ENCODE measurements around the gene CEMIP.

Gene CEMIP

GRCh38 chr15:80891006-80891405, 111.8 kb downstream of the CEMIP start:
- peaks cover 5% of the 10 kb centered on the region for H3K27me3 ChIP-seq (ENCODE audit: insufficient read depth, poor library complexity, severe bottlenecking)
- H3K4me3 ChIP-seq (replicated peaks; ENCODE audit: insufficient read depth, low read length), result no peak overlapping the region
- TF ChIP-seq POLR2AphosphoS5 (IDR thresholded peaks at IDR 0.05; ENCODE audit: low read depth) (no peak), REST (IDR thresholded peaks at IDR 0.05; ENCODE audit: insufficient replicate concordance, low read depth) (no peak), GABPA (IDR thresholded peaks at IDR 0.05; ENCODE audit: low read depth) (no peak), CTCF (IDR thresholded peaks at IDR 0.05; ENCODE audit: insufficient read depth, low read length) (no peak), SPI1 (IDR thresholded peaks at IDR 0.05; ENCODE audit: borderline replicate concordance, low read depth) (no peak)
- no peak for DNase-seq (ENCODE audit: low read depth in 1 of 2, low spot score in 1 of 2)
- no peak overlapping the region for H3K27ac ChIP-seq (replicated peaks)

- no peak for DNase-seq (ENCODE audit: low read depth in 1 of 2, low spot score in 1 of 2)
- no peaks in the 10 kb centered on the region for H3K27me3 ChIP-seq (ENCODE audit: insufficient read depth, poor library complexity, severe bottlenecking)
- TF ChIP-seq CTCF (IDR thresholded peaks at IDR 0.05; ENCODE audit: insufficient read depth, low read length), result no peak
- TF ChIP-seq GABPA (IDR thresholded peaks at IDR 0.05; ENCODE audit: low read depth), result no peak
- TF ChIP-seq POLR2AphosphoS5 (IDR thresholded peaks at IDR 0.05; ENCODE audit: low read depth), result no peak
- no peak for TF ChIP-seq REST (IDR thresholded peaks at IDR 0.05; ENCODE audit: insufficient replicate concordance, low read depth)
- TF ChIP-seq SPI1 (IDR thresholded peaks at IDR 0.05; ENCODE audit: borderline replicate concordance, low read depth), result no peak
- H3K4me3 ChIP-seq (replicated peaks; ENCODE audit: insufficient read depth, low read length), result no peak overlapping the region
- H3K27ac ChIP-seq (replicated peaks), result no peak overlapping the region
Observed at GRCh38 chr15:80892414-80892813, 113.2 kb downstream of the CEMIP start.

GRCh38 chr15:80893777-80894176, 114.6 kb downstream of the CEMIP start:
- Histone ChIP-seq H3K4me3 (replicated peaks; ENCODE audit: insufficient read depth, low read length) (no peak overlapping the region), H3K27me3 (ENCODE audit: insufficient read depth, poor library complexity, severe bottlenecking) (no peaks in the 10 kb centered on the region), H3K27ac (replicated peaks) (no peak overlapping the region)
- DNase-seq (ENCODE audit: low read depth in 1 of 2, low spot score in 1 of 2), result no peak
- TF ChIP-seq CTCF (IDR thresholded peaks at IDR 0.05; ENCODE audit: insufficient read depth, low read length), result no peak
- TF ChIP-seq POLR2AphosphoS5 (IDR thresholded peaks at IDR 0.05; ENCODE audit: low read depth), result no peak
- TF ChIP-seq REST (IDR thresholded peaks at IDR 0.05; ENCODE audit: insufficient replicate concordance, low read depth), result no peak
- no peak for TF ChIP-seq GABPA (IDR thresholded peaks at IDR 0.05; ENCODE audit: low read depth)
- TF ChIP-seq SPI1 (IDR thresholded peaks at IDR 0.05; ENCODE audit: borderline replicate concordance, low read depth), result no peak

Measured in HL-60 (cell line).